Renal cortex interstitium (tissue), 11 donors: Measurements from ENCODE around the gene SHISA4. TPM values are rescaled to one million over a fixed set of nuclear protein-coding genes. Genes with fewer than 3 reads are reported as not detected.

Source experiments
- DNase-seq, 11 donors: peaks; one replicate each; pipeline ENCODE4 v3.0.0-alpha.2; 2013; ENCODE audit warnings: low read depth in 9 of 11, low spot score in 4 of 11; ENCODE audit errors: extremely low read depth in 1 of 11
- polyA plus RNA-seq, 3 donors: library from polyadenylated mRNA; unstranded; fragments of 120-200 nt; gene quantifications; one replicate each; pipeline ENCODE4 v1.2.1, GENCODE V29; 2013; ENCODE audit not compliant: insufficient read length in 3 of 3

SHISA4 gene
- polyA plus RNA-seq, 3 donors = 12.6 to 16.5 (median 14.2) TPM

GRCh38 chr1:201874672-201875071 lies 14.0 kb upstream of the SHISA4 start:
- no peak for DNase-seq

DNA sequence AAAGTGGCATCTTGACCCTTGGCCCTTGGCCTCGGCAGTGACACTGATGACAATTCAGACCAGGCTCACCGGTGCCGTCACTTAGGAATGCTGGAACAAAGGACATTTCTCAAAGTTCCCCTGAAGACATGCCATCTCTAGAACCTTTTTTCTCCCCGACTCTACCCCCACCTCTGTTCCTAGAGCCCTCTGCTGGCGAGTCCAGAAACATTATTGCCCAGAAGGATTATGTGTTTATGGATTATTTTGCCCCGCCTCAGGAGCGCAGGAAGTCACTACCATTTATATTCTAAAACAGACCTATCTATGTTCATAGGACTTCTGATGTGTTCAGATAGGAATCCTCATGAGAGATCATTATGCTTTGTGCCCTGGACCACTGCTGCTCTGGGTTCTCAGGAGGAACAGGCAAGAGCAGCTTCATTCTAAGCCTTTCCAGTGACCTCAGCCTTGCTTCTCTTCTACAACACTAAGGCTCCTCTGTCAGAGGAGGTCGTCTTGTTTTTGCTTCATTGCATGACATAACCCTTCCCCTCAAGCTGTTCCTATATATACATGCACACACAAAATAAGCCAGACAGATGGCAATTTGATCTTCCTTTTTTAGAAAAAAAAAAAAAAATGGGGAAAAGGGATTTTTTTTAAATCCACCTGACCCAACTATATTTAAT lies 12.4 kb upstream of the SHISA4 start:
- no peak for DNase-seq

- peak in 9 of 11 donors; percentile 26 to 66 (median 45) for DNase-seq
Measured at GRCh38 chr1:201877877-201878401, 10.8 kb upstream of the SHISA4 start.

DNA sequence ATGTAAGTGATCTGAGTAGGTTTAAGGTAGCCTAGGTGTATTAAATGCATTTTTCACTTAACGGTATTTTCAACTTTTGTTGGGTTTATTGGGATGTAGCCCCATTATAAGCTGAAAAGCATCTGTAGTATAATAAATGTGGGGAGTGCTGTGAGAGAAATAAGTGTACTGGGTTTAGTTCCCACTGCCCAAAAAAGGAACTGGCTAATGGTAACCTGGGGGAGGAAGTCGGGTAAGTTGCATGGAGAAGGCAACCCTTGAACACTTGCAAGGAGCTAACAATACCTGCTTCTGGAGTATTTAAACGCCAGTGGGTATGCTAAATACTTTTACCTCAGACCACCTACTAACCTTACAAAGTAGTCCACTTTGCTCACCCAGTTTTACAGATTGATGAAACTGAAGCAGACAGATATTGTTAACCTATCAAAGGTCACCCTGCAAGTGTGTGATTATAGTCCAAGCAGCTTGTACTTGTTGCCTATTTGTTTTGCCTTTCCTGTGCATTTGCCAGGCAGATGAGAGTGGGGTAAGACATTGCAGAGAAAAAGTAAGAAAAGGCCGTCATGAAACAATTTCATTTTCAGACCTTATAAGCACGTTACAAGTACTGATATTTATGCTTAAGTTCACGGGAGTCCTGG lies 7.6 kb upstream of the SHISA4 start:
- no peak for DNase-seq

- DNase-seq = no peak
Measured at GRCh38 chr1:201881617-201882016, 7.1 kb upstream of the SHISA4 start.

GRCh38 chr1:201882665-201883132 lies 6.0 kb upstream of the SHISA4 start:
- DNase-seq = no peak

- DNase-seq = no peak
Measured at GRCh38 chr1:201883266-201883665, 5.4 kb upstream of the SHISA4 start.

DNA sequence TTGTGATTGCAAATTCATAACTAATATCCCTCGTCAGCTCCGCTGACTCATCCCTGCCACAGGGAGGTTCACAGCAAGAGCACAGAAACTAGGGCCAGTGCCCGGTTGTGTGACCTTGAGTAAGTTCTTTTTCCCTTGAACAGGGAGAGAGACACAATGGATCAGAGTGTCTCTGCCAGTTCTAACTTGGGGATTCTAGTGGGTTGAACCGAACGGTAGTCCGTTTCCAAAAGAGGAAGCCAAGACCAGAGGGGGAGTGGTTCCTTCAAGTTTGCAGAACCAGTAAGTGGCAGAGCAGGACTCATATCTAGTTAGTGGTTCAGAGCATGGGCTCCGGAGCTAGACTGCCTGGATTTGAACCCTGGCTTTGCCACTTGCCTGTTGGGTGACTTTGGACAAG lies 4.9 kb upstream of the SHISA4 start:
- no peak for DNase-seq

GRCh38 chr1:201884425-201884824 lies 4.3 kb upstream of the SHISA4 start:
- DNase-seq = no peak

DNA sequence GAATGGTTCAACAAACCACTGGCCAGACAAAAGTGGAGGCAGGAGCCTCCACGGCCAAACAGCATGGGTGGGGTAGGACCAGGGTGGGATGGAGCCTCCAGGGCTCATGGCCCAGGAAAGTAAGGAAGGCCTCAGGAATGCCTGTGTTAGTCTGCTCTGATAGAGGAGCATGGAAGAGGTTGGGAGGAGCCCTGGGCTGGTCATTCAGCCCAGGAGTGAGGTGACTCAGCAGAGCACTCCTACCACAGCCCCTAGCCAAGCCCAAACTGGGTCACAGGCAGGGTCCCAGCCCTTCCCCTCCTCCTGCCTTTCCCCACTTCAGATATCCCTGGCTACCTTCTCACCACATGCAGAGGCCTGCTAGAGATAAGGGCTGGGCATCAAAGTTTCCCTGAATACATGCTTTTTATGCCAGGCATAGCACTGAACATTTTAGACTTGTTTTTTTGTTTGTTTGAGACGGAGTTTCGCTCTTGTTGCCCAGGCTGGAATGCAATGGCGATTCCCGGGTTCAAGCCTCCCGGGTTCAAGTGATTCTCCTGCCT lies 3.1 kb upstream of the SHISA4 start:
- no peak for DNase-seq

GRCh38 chr1:201886103-201886885 lies 2.4 kb upstream of the SHISA4 start:
- no peak for DNase-seq

GRCh38 chr1:201887116-201887866 lies 1.4 kb upstream of the SHISA4 start:
- no peak for DNase-seq

DNA sequence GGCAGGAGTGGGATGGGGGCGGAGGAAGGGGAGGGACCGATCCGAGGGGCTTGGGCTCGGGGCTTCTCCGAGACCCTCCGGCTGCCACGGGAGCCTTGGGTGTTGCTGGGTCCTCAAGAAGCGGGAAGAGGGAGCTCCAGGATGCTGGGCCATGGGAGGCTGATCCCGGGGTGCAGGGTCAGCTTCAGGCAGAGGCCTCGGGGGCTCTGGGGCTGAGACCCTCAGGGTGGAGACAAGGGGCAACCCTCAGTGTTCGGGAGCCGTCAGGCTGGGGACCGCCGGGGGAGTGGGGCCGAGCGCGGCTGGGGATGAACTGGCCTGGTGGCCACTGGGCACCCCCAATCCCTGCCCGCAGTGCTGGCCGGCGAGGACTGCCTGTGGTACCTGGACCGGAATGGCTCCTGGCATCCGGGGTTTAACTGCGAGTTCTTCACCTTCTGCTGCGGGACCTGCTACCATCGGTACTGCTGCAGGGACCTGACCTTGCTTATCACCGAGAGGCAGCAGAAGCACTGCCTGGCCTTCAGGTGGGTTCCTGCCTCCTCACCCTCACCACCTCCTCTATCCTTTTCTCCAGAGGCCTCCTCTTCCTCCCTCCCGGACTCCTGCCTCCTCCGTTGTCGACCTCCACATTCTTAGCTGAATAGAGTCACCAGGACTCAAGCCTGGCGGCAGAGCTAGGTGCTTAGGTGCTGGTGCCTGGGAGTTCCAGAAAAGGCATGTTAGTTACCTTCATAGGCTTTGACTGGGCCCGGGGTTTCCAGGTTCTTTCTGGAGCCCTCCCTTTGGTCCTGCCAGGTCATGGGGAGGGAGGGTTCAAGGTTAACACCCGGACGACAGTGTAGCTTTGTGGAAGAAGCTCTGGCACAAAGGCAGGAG lies 631 bp downstream of the SHISA4 start:
- no peak for DNase-seq

GRCh38 chr1:201890223-201890622 lies 1.5 kb downstream of the SHISA4 start:
- no peak for DNase-seq

GRCh38 chr1:201890806-201891450 lies 2.2 kb downstream of the SHISA4 start:
- DNase-seq = no peak

GRCh38 chr1:201891451-201892045 lies 2.9 kb downstream of the SHISA4 start:
- no peak for DNase-seq

GRCh38 chr1:201892211-201892610 lies 3.5 kb downstream of the SHISA4 start:
- DNase-seq = no peak
